ENCODE measurements around the gene PYROXD2.

PYROXD2 gene

DNA sequence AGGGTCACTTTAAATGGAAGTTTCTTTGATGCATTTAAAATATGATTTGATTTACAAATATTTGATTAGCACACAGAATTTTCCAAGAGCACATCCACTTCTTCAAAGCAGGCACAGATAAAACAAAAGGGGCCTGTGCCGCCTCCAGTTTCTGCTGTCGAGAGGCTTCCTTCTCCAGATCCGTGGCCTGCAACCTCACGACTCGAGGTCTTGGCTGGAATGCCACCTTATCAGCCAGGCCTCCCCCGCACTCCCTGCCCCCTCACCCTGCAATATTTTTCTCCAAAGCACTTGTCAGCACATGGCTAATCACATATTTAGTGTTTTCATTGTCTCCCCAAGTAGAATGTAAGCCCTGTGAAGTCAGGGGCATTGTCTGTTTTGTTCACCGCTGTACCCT, 12.5 kb downstream of the PYROXD2 start:
- no peak overlapping the region for H3K4me3 ChIP-seq (replicated peaks in 1 of 2; ENCODE audit: low read depth in 2 of 2, low read length in 2 of 2)
- peak in 1 of 2 donors; percentile 33 for DNase-seq (ENCODE audit: low read depth in 2 of 2)

GRCh38 chr10:98400482-98400881, 14.5 kb downstream of the PYROXD2 start:
- TF ChIP-seq CTCF (IDR thresholded peaks at IDR 0.05; ENCODE audit: low read depth, low read length) = no peak
- DNase-seq (ENCODE audit: low read depth in 2 of 2) = peak in 1 of 2 donors; percentile 59
- no peak overlapping the region for H3K4me3 ChIP-seq (replicated peaks in 1 of 2; ENCODE audit: low read depth in 2 of 2, low read length in 2 of 2)

More for the DNA sequence above, 12.5 kb downstream of the PYROXD2 start:
- TF ChIP-seq CTCF (IDR thresholded peaks at IDR 0.05; ENCODE audit: low read depth, low read length) = no peak

DNA sequence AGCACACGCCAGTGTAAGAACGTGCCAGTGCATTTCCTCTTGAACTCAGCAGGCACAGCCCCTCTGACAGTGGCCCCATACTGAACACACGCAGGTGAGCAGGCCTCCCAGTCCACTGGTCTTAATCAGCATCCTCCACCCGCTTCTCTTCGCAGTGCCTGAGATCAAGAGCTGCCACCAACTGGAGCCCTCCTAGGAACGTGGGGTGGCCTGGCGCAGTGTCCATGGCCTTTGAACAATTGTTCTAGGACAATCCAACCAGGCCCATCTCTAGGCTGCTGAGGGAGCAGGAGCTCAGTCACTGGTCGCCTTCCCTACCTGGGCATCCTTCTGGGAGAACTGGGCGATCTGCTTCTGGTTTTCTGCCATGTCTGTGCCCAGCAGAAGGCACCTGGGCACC, 15.2 kb downstream of the PYROXD2 start:
- TF ChIP-seq CTCF (IDR thresholded peaks at IDR 0.05; ENCODE audit: low read depth, low read length) = no peak
- DNase-seq (ENCODE audit: low read depth in 2 of 2) = no peak
- no peak overlapping the region for H3K4me3 ChIP-seq (replicated peaks in 1 of 2; ENCODE audit: low read depth in 2 of 2, low read length in 2 of 2)

DNA sequence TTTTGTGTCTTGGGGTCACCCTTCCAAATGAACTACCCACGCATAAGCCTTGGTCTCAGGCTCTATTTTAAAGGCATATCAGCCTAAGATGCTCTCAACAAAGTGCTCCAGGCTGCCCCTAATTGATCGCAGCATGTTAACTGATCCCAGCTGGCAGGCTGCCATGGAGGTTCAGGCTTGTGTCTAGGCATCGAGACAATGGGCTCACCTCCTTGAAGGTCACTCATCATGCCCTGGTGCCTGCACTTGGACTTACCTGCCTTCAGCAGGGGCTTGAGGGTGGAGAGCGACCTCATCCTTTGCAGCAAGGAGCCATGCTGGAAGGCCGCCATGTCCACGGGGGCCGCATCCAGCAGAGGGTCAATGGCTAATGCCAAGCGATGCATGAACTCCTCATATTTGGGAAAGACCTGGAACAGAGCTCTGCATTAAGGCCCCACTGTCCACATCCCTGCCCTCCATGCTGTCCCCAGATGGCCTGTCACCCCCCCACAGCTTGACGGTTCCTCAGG, 17.8 kb downstream of the PYROXD2 start:
- TF ChIP-seq CTCF (IDR thresholded peaks at IDR 0.05; ENCODE audit: low read depth, low read length) = no peak
- H3K4me3 ChIP-seq (replicated peaks in 1 of 2; ENCODE audit: low read depth in 2 of 2, low read length in 2 of 2) = no peak overlapping the region
- DNase-seq (ENCODE audit: low read depth in 2 of 2) = no peak

DNA sequence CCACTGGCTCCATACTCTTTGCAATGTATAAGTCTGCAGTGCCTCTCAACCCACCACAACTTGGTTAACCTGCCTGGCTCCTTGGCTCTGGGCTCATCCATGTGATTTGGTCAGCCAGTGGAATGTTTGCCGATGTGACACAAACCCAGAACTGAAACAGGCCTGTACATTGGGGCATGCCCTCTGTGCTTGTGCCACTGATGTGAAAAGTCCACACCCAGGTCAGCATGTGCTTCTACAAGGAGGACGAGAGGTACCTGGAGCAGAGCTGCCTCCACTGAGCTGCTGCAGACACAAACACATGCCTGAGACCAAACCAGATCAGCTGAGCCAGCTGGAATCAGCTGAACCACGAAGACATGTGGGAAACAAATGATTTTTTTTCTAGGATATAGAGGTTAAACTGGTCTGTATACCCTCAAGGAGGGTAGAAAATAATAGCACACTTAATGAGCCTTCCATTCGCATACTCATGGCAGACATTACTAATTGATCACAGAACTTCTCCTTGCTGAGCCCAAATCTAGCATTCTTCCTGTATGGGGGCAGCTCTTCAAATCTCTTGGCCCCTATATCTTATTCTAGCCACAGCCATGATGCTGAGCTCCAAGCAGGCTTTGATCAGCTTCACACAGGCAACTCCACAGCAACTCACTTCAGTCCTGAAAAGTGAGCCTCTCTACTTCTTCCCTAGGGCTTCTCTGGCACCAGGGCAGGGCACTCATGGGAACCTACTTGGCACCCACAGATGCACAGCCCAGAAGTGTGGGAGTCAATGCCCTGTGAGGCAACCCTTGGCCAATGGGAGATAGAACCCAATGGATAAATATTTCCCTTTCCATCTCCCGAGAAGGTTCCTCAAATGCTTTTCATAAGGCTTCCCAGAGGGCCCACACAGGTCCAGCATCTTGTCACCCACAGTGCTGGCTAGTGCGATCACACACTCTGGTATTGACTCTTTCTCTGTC, 18.6 kb downstream of the PYROXD2 start:
- no peak overlapping the region for H3K4me3 ChIP-seq (replicated peaks in 1 of 2; ENCODE audit: low read depth in 2 of 2, low read length in 2 of 2)
- no peak for DNase-seq (ENCODE audit: low read depth in 2 of 2)
- no peak for TF ChIP-seq CTCF (IDR thresholded peaks at IDR 0.05; ENCODE audit: low read depth, low read length)

DNA sequence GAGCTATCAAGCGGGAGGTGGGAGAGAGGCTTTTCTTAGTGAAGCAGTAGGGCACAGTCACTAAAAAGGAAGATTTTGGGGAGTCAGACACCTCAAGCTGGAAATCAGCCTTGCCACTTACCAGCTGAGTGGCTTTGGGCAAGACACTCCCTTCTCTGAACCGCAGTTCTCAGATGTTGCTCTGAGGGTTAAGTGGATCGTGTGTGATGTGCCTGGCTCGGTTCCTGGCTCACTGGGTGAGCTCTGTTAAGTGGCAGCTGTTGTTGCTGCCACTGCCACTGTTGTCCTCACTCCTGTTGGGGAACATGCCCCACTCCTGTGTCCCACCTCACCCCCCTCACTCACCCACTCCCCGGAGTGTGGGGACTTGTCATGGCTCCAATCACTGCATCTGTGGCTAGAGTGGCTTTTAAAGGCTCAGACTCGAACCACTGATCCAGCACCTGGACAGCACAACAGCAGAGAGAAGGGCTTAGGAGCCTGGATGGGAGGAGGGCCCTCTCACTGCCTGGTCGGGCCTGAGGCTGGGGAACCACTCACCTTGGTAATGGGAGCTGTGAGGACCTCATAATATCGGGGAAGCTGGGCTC, 20.0 kb downstream of the PYROXD2 start:
- H3K4me3 ChIP-seq (replicated peaks in 1 of 2; ENCODE audit: low read depth in 2 of 2, low read length in 2 of 2) = no peak overlapping the region
- no peak for TF ChIP-seq CTCF (IDR thresholded peaks at IDR 0.05; ENCODE audit: low read depth, low read length)
- no peak for DNase-seq (ENCODE audit: low read depth in 2 of 2)

Data from cardiac fibroblast (primary cell).